K562 (cell line): ENCODE data around the gene EML6. TPM values are rescaled to one million over a fixed set of nuclear protein-coding genes. Genes with fewer than 3 reads are reported as not detected.

Experiments used
- ATAC-seq: fragments of 200-7000 bp; cut with Tn5 transposase; 3 replicates; pipeline ENCODE4 v1.9.1; 2020; ENCODE audit warnings: moderate library complexity
- BruUV-seq: library from RNA; stranded (reverse); fragments of 400-500 nt; replicated peaks from 2 replicates; lab custom pipeline; 2021; lab: Mats Ljungman, UMichigan
- CTCF ChIA-PET: fragments of 300-600 bp; formaldehyde crosslinking; extraction: SDS; loops from one replicate; lab custom pipeline; 2021; ENCODE audit warnings: low intra/inter-chr PET ratio; lab: Yijun Ruan, JAX
- POLR2A ChIA-PET: fragments of 300-600, 350-650 bp; sonication (Branson Sonifier 250); formaldehyde crosslinking; extraction: SDS; loops from one replicate; lab custom pipeline; 2021; ENCODE audit warnings: antibody characterized with exemption, inconsistent platforms; lab: Yijun Ruan, JAX
- DNase-seq, 4 experiments: peaks; one replicate each; pipeline versions ENCODE4 v3.0.0 to v3.0.0-alpha.2; 2011 to 2018; ENCODE audit warnings: low spot score in 3 of 4, mixed read lengths in 3 of 4; ENCODE audit errors: extremely low read depth in 1 of 4
- FAIRE-seq: peaks from 2 replicates; lab custom pipeline; 2011; peaks lifted over from hg19 to GRCh38; lab: Jason Lieb, UNC
- H2AFZ ChIP-seq: 2 replicates; pipeline ENCODE4 v1.6.0; 2011; ENCODE audit warnings: low read depth, low read length, control low read depth, inconsistent platforms
- H3K27ac ChIP-seq: fragments of 200-600 bp; 3 replicates; pipeline ENCODE4 v1.8.0; 2011; ENCODE audit warnings: low read depth, mild to moderate bottlenecking, control low read depth, inconsistent platforms, low read length, moderate library complexity, mixed read lengths; ENCODE audit errors: extremely low read depth
- H3K27me3 ChIP-seq, 2 experiments: fragments of 300-600 bp in 1 of 2; 2 replicates in 1 of 2; 3 replicates in 1 of 2; pipeline versions ENCODE4 v1.6.0 to v1.8.0; 2011; ENCODE audit warnings: inconsistent platforms in 2 of 2, low read length in 2 of 2, mild to moderate bottlenecking in 1 of 2, mixed read lengths in 1 of 2, moderate library complexity in 1 of 2; ENCODE audit not compliant: control insufficient read depth in 2 of 2, insufficient read depth in 2 of 2
- H3K36me3 ChIP-seq: fragments of 300-600 bp; 3 replicates; pipeline ENCODE4 v1.8.0; 2011; ENCODE audit warnings: mild to moderate bottlenecking, low read length, inconsistent platforms; ENCODE audit not compliant: control insufficient read depth, insufficient read depth
- H3K4me1 ChIP-seq, 2 experiments: fragments of 200-600 bp in 1 of 2; replicated peaks in 1 of 2; 2 replicates in 1 of 2; 3 replicates in 1 of 2; pipeline versions ENCODE4 v1.5.1 to v1.8.0; 2011; ENCODE audit warnings: inconsistent platforms in 2 of 2, low read length in 2 of 2, mild to moderate bottlenecking in 1 of 2, mixed read lengths in 1 of 2, moderate library complexity in 1 of 2; ENCODE audit not compliant: control insufficient read depth in 2 of 2, insufficient read depth in 2 of 2
- H3K4me2 ChIP-seq: 2 replicates; pipeline ENCODE4 v1.6.1; 2011; ENCODE audit warnings: low read length, control low read depth, inconsistent platforms, mixed read lengths; ENCODE audit not compliant: insufficient read depth
- H3K4me3 ChIP-seq: fragments of 200-600 bp; sonication (generic), shearing (Covaris generic); 2 replicates; pipeline ENCODE4 v1.5.1; 2016; ENCODE audit warnings: control low read depth, inconsistent platforms
- H3K79me2 ChIP-seq: fragments of 200-600 bp; 3 replicates; pipeline ENCODE4 v1.8.0; 2011; ENCODE audit warnings: low read length, inconsistent platforms; ENCODE audit not compliant: control insufficient read depth, insufficient read depth
- H3K9ac ChIP-seq, 2 experiments: 2 replicates each; pipeline versions ENCODE4 v1.6.0 to v1.6.1; 2011; ENCODE audit warnings: low read depth in 2 of 2, low read length in 2 of 2, control low read depth in 1 of 2, inconsistent platforms in 1 of 2, mild to moderate bottlenecking in 1 of 2, mixed read lengths in 1 of 2; ENCODE audit not compliant: insufficient read depth in 1 of 2
- H3K9me1 ChIP-seq: one replicate; pipeline ENCODE4 v1.6.0; 2011; ENCODE audit warnings: inconsistent platforms, mild to moderate bottlenecking, low read length, moderate library complexity; ENCODE audit not compliant: control insufficient read depth, insufficient read depth
- H3K9me3 ChIP-seq: replicated peaks from 2 replicates; pipeline ENCODE4 v1.5.1; 2011; ENCODE audit warnings: low read depth, low read length, inconsistent platforms; ENCODE audit not compliant: control insufficient read depth, insufficient read depth
- H4K20me1 ChIP-seq: replicated peaks from 2 replicates; pipeline ENCODE4 v1.6.1; 2011; ENCODE audit warnings: low read length, inconsistent platforms, mixed read lengths; ENCODE audit not compliant: control insufficient read depth, insufficient read depth
- BACH1 ChIP-seq: fragments of 200-800 bp; sonication (Bioruptor generic); IDR thresholded peaks from 2 replicates; pipeline ENCODE4 v1.6.1; 2016; ENCODE audit warnings: missing genetic modification characterization, missing compliant biosample characterization
- BRD4 ChIP-seq: fragments of 200-600 bp; sonication (generic); IDR thresholded peaks from 2 replicates; pipeline ENCODE4 v1.6.1; 2017; ENCODE audit warnings: inconsistent platforms
- CEBPG ChIP-seq, 3 experiments: fragments of 200-800 bp in 1 of 3; sonication (Bioruptor generic) in 1 of 3; sonication (generic) in 1 of 3; formaldehyde crosslinking in 1 of 3; IDR thresholded peaks in 2 of 3; conservative IDR thresholded peaks in 1 of 3; 2 replicates each; pipeline versions ENCODE4 v1.6.1 to v1.8.0; 2016 to 2022; ENCODE audit warnings: missing compliant biosample characterization in 2 of 3, missing genetic modification characterization in 2 of 3, mild to moderate bottlenecking in 1 of 3, missing genetic modification reagents in 1 of 3
- CREB1 ChIP-seq, 2 experiments: sonication (generic) in 1 of 2; formaldehyde crosslinking in 1 of 2; IDR thresholded peaks; 2 replicates each; pipeline versions ENCODE4 v1.6.1 to v1.8.0; 2012 to 2022; ENCODE audit warnings: inconsistent platforms in 1 of 2, mild to moderate bottlenecking in 1 of 2, missing genetic modification reagents in 1 of 2, moderate library complexity in 1 of 2
- FOS ChIP-seq: IDR thresholded peaks from 3 replicates; pipeline ENCODE4 v1.6.1; 2011; ENCODE audit not compliant: insufficient read length; ENCODE audit errors: extremely low read depth
- MTF1 ChIP-seq: fragments of 250-450 bp; sonication (Bioruptor Pico); IDR thresholded peaks from 2 replicates; pipeline ENCODE4 v1.9.0; 2021; ENCODE audit warnings: moderate library complexity, mild to moderate bottlenecking, inconsistent platforms, borderline replicate concordance
- PTTG1 ChIP-seq: fragments of 450-650 bp; IDR thresholded peaks from 2 replicates; pipeline ENCODE4 v1.6.1; 2016; ENCODE audit warnings: low read depth, mild to moderate bottlenecking, missing genetic modification characterization, missing compliant biosample characterization
- RB1 ChIP-seq: fragments of 450-650 bp; IDR thresholded peaks from 2 replicates; pipeline ENCODE4 v1.6.1; 2017; ENCODE audit warnings: low read depth, mild to moderate bottlenecking
- WGBS: fragments of 100-300 bp; shearing (Covaris generic); methylation state at CpG from one replicate; pipeline ENCODE4 v1.1.6; 2016; ENCODE audit warnings: low coverage, mixed read lengths; ENCODE audit not compliant: insufficient coverage; ENCODE audit errors: missing lambda C conversion rate; 5-methylcytosine and 5-hydroxymethylcytosine counted together
- in situ Hi-C: fragments of 300-500 bp; cut with MboI; formaldehyde crosslinking; loops from 4 replicates; pipeline ENCODE4 v1.15.0; 2018; ENCODE audit warnings: inconsistent platforms, mixed read lengths
- intact Hi-C: fragments of 100-400 bp; cut with micrococcal nuclease; formaldehyde crosslinking; loops from 2 replicates; pipeline ENCODE4 v1.14.2; 2022
- polyA plus RNA-seq, 8 experiments: library from polyadenylated mRNA; depleted of rRNA in 4 of 8; stranded (reverse) in 5 of 8; unstranded in 3 of 8; fragments of >200 nt; fragmentation: Nextera tagmentation in 2 of 8; fragmentation: Illumina TruSeq in 1 of 8; extraction: Ambion mirVana in 2 of 8; extraction: Trizol in 1 of 8; gene quantifications; 2 replicates each; pipeline versions ENCODE4 v1.2.1 to v1.2.3, GENCODE V29; 2011 to 2014; ENCODE audit warnings: inconsistent platforms in 1 of 8, missing spikeins in 1 of 8
- total RNA-seq, 7 experiments: library from RNA; depleted of rRNA in 6 of 7; stranded (reverse); fragments of >200 nt in 6 of 7; fragmentation: Illumina TruSeq in 2 of 7; extraction: Trizol in 2 of 7; gene quantifications; 2 replicates each; pipeline versions ENCODE4 v1.2.1 to v1.2.3, GENCODE V29; 2011 to 2021; ENCODE audit warnings: low replicate concordance in 1 of 7

Gene EML6
- total and polyA plus RNA-seq, 9 of the 15 experiments (the other 6 are each of a cell fraction or from before 2014, with no cell fraction given) = 0.07 to 0.56 (median 0.25) TPM

- Histone ChIP-seq H3K4me1 (no peaks in the 10 kb centered on the region), H3K9me1 (no peaks in the 10 kb centered on the region), H4K20me1 (no peaks in the 10 kb centered on the region), H3K4me2 (no peak overlapping the region), H3K4me3 (no peak overlapping the region), H3K79me2 (no peaks in the 10 kb centered on the region), H2AFZ (no peak overlapping the region), H3K27me3 (peaks cover 7 to 14% of the 10 kb centered on the region in 2 experiments; a peak in 2 of 5 replicates), H3K9me3 (no peaks in the 10 kb centered on the region), H3K9ac (no peak overlapping the region), H3K27ac (no peak overlapping the region), H3K36me3 (no peaks in the 10 kb centered on the region)
- in situ Hi-C loops = no loop called here
- intact Hi-C loops = no loop called here
- TF ChIP-seq BACH1 (tag) (no peak), RB1 (no peak), CEBPG (CRISPR knock-in tag; IDR thresholded peaks at IDR 0.05) (no peak), CEBPG (tag; conservative IDR thresholded peaks at IDR 0.05 in 1 of 2, IDR thresholded peaks at IDR 0.05 in 1 of 2) (0 out of 4 replicates have a peak, but pooled peaks of 1 of the 2 experiments have one; percentile 34), PTTG1 (no peak), FOS (no peak), BRD4 (no peak), CREB1 (IDR thresholded peaks at IDR 0.05) (no peak), CREB1 (CRISPR knock-in tag; IDR thresholded peaks at IDR 0.05) (no peak), MTF1 (no peak)
- FAIRE-seq (no peak), ATAC-seq (no peak), DNase-seq (no peak)
- no TSS peak for BruUV-seq
- ChIA-PET POLR2A (no interaction called here), CTCF (no interaction called here)
- 3% methylated on average over 3 of the region's 3 CpGs for WGBS
Observed at GRCh38 chr2:54803783-54804751, 80.6 kb downstream of the EML6 start.
